NCI-H2171 (cell line): Measurements from ENCODE around the gene RNF121.
A peak's percentile ranks its signal among the peaks of the same experiment; 100 is the strongest.

ENCODE experiments used
- DNase-seq: peaks from one replicate; lab custom pipeline; 2025; lab: John Stamatoyannopoulos, UW

Gene RNF121

GRCh38 chr11:72039031-72039855, 110.4 kb downstream of the RNF121 start:
- DNase-seq = no peak

- DNase-seq = no peak
These were observed 111.1 kb downstream of the RNF121 start for GRCh38 chr11:72039856-72040401.

GRCh38 chr11:72040491-72041363, 111.9 kb downstream of the RNF121 start:
- DNase-seq = peak; percentile 88

GRCh38 chr11:72041364-72042063, 112.7 kb downstream of the RNF121 start:
- DNase-seq = peak; percentile 64

GRCh38 chr11:72042064-72042745, 113.4 kb downstream of the RNF121 start:
- DNase-seq = no peak

- no peak for DNase-seq
These were observed 117.0 kb downstream of the RNF121 start for GRCh38 chr11:72045849-72046248.
